GM19452 (cell line): ENCODE data around the gene ADCY10.
"Not testable (repeated sequence)": the region's sequence is repeated elsewhere in the genome, so short reads cannot be mapped to it uniquely, and the experiment has no call there.

Experiments
- ATAC-seq: cut with Tn5 transposase; IDR thresholded peaks from one replicate; pipeline ENCODE4 v1.9.1; 2021; ENCODE audit not compliant: unreplicated experiment

Gene ADCY10

DNA sequence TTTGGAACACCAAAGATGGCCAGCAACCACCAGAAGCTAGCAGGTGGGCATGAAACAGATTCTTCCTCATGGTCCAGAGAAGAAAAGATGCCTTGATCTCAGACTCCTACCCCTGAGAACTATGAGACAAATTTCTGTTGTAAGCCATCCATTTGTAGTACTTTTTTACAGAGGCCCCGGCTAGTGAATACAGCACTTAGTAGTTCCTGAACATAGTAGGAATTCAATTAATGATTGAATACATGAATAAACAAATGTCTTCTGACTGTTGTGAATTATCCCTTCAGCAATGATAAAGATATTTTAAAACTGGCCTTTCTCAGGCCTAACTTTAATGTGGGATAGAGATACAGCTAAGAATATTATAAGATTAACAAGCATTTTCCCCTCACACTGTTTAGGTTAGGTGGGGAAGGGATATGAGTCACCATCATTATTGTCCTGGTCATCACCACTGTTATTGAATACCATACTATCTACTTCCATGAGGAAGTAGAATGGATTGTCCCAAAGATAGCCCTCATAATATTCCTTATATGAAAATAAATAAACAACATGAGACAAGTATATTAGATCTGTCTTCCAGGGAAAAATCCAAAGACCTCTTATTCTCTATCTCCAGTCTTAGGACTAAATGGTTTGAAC, 51.4 kb downstream of the ADCY10 start:
- ATAC-seq: no peak

DNA sequence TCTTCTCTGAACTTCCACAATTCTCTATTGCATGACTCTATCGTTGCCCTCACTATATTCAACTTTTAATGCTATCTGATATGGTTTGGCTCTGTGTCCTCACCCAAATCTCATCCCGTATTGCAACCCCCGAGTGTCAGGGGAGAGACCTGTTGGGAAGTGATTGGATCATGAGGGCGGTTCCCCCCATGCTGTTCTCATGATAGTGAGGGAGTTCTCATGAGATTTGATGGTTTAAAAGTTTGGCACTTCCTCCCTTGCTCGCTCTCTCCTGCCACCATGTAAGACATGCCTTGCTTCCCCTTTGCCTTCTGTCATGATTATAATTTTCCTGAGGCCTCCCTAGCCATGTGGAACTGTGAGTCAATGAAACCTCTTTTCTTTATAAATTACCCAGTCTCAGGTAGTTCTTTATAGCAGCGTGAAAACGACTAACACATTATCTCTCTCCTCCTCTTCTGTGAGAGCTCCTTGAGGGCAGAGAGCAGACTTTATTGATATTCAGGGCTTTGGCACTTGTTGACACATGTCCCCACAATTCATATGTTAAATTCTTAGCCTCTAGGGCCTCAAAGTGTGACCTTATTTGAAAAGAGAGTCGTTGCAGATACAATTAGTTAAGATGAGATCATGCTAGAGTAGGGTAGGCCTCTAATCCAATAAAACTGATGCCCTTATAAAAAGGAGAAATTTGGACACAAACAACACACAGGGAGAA, 52.1 kb downstream of the ADCY10 start:
- no peak for ATAC-seq

- ATAC-seq: no peak
Measured at GRCh38 chr1:167860231-167860923, 53.6 kb downstream of the ADCY10 start.

DNA sequence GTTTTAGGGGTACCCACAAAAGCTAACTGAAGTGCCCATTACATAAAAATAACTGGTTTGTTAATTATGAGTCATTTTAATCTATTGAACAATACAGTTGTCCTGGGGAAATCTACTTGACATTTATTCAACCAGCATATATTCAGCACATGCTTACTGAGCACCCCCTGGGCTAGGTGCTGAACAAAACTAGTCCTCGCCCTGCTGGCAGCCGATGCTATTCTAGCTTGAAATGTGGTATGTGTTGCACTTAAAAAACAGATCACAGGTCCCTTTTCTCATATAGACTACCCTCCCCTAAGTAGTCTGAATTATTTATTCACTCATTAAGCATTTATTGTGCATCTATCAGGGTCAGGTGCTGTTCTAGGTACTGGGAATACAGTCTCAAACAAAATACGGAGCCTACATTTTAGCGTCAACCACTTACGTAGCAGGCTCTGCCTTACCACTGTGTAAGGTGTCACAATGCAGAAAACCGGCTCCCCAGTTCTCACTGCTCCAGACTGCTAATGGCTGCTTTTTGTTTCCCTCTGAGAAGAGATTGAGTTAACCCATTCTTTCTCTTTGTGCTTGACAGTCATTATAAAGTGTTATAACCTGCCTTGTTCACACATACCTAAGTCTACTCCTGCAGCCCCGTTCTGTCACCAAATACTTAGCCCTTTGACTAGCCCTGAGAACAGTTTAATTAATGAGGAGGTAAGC, 57.1 kb downstream of the ADCY10 start:
- no peak for ATAC-seq

DNA sequence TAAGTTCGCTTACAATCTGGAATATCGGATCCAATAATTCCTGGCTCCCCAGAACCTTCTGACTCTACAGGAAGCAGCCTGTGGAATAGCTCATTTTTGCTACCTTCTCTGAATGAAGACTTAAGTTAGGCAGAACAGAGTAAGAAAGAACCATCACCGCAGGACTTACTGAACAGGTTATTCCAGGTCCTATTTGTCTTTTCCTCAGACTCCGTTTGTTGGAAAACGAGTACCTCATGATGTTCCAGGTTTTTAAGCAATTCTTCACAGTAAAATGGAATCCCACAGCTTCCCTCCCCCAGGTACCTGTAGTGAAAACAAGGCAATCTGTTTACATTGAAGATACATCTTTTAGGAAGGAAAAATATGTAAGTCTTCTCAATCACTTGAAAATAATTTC, 59.8 kb downstream of the ADCY10 start:
- ATAC-seq: no peak

DNA sequence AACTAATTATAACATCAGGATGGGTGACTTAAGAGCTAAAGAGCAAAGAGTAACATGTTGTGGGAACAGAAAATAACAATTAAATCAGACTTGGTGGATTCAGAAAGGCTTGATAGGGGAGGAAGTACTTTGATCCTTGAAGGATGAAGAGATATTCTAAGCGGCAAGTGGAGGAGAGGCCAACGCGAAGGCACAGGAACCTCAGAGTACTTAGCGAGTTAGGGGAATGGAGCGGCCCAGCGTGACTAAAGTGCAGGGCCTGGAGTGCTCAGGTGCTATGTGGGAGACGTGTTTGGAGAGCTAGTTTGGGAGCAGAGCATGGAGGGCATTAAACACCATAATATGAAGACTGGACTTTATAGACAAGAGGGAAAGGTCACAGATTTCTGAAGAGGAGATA, 64.3 kb downstream of the ADCY10 start:
- ATAC-seq: no peak

DNA sequence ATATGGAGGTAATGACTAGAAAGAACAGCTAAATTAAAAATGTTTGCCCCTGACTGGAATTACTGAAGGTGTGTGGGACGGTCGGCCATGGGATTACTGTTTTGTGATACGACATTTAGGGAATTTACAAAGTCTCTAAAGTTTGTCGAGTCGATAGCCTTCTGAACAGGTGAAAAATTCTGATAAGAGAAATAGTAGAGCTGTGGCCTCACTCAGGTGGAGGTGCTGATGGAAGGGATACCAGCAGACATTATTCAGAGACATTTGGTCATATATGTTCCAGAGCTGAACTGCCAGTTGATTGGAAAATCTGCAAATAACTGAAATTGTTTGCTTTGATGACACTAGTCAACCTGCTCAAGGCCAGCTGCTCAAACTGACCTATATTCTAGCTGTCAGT, 71.1 kb downstream of the ADCY10 start:
- no peak for ATAC-seq

DNA sequence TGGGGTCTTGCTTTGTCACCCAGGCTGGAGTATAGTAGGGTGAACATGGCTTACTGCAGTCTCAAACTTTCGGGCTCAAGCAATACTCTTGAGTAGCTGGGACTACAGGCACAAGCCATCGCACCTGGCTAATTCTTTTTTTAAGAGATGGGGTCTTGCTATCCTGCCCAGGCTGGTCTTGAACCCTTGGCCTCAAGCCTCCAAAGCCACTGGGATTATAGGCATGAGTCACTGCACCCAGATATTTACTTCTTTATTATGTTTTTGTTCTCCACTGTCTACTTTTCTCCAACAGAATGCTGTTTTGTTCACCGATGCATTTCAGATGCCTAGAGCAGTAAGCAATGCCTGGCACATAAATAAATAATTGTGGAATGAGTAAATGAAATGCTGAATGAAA, 72.4 kb downstream of the ADCY10 start:
- ATAC-seq: no peak

DNA sequence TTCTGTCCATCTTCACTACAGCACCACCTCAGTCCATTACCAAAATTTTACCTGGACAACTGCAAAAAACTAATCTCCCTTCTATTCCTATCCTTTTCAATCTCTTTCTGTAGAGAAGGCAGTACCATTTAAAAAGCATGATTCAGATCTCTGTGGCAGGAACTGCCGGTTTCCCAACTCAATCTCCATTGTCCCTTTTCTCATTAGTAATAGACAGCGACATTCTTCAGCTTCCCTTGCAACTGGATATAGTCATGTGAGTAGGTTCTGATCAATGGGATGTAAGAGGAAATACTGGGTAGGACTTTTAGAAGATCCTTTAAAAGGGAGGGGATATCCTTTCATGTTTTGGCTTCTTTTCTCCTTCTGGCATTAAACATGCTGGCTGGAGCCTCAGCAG, 74.9 kb downstream of the ADCY10 start:
- no peak for ATAC-seq

GRCh38 chr1:167837326-167837725, 76.6 kb downstream of the ADCY10 start:
- no peak for ATAC-seq

DNA sequence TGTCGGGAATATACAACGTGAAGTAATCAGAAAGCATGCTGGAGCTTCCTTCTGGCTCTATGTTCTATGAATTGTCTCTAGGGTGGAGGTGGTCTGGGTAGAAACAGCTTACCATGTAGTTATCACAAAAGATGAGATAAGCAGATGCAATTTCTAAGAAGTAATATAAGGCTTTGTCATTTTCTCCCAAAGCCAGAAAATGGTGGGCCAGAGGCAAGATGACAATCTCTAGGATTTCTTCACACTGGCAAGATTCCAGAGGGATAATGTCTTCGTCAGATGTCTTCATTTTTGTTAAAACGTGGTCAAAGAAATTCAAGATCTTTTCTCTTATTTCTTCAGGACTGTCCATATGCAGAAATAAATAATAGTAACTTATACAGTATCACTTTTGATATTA, 77.7 kb downstream of the ADCY10 start:
- no peak for ATAC-seq

DNA sequence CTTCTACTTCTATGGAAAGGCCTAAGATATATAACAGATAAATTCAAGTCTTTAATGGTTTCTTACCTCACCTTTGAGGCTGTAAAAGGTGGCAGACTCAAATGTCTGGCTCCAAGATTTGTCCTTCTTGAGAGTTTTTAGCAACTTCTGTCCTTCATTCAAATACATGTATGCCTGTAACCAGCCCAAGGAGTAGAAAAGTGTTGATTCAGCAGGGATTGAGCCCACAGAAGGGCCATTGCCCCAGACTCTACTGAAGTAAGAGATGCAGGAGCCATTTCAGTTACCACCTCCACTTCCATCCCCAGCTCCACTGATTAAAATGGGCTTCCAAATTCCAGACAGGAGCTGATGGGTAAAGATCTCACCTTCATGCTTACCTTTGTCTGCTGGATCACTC, 80.0 kb downstream of the ADCY10 start:
- no peak for ATAC-seq

DNA sequence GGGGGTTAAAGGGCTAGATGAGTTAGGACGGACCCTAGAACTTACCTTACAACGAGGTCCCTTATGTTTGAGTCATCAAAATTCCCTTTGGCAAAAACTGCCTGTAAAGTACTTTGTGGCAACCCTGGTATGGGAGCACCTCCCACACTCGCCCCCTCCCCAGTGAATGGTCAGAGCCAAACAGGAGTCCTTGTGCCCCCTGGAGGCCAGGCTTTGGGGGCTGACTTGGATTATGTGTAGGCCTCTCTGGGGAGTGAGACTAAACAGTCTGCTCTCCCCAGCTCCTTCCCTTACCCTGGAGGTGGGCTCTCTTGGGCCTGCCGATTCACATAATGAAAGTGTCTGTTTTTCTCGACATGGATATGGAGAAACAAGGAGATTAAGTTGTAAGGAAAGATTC, 81.2 kb downstream of the ADCY10 start:
- no peak for ATAC-seq

- ATAC-seq: not testable (repeated sequence)
Measured at GRCh38 chr1:167830668-167831067, 83.3 kb downstream of the ADCY10 start.

DNA sequence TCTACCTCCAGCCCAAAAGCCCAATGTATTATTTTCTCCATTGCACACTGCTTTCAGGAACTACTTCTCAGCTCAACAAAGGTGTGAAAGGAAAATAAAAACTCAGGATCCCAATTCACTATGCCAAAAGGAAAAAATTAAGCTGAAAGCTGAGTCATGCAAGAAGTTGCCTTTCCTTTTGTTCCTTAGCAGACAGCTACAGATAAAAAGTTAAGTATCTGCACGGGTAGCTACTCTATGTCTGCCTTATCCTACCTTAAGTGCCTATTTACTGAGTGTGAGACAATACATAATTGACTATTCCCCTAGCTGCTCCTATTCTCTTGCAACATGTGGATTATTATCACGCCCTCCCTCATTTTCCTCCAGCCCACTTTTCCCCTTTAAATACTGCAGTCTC, 84.1 kb downstream of the ADCY10 start:
- ATAC-seq: no peak

DNA sequence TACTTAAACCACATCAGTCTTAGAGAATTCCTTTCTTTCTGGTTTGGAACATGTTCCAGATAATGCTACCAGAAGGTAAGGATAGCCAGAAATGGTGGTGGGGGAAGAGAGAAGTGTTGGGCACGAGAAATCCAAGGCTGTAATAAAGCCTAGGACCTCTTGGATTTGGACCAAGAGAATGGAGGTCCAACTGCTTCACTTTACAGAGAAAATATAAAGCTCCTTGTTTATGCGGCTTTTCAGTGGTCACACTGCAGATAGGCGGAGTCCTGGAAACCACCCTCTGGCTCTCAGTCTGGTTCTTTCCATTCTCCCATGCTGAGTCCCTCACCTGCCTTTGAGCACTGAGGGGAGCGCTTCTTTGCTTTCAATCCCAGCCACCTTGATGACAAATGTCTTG, 87.8 kb downstream of the ADCY10 start:
- no peak for ATAC-seq

GRCh38 chr1:167825419-167826079, 88.4 kb downstream of the ADCY10 start:
- ATAC-seq: no peak

DNA sequence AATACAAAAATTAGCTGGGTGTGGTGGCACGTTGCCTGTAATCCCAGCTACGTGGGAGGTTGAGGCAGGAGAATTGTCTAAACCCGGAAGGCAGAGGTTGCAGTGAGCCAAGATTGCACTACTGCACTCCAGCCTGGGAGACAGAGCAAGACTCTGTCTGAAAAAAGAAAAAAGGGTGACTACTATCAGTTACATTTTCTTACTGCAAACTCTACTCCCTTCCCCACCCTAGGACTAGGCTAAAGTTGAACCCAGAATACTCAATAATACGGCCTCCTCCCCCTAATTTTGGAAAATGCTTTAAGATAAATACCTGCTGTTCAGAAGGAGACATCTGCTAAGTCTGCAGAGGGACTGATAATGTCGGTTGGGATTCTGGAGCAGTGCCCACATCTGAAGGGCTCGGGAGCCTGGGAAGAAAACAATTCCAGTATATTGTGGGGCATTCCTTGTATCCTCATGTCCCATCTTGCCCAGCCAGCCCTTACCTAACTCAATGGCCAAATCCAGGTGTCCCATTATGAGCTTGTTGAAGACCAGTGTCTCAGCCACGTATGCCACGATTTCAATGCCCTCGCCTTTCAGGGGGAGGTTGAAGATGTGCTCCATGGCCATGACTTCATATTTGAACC, 89.7 kb downstream of the ADCY10 start:
- ATAC-seq: no peak

- no peak for ATAC-seq
Measured at GRCh38 chr1:167821969-167822685, 91.8 kb downstream of the ADCY10 start.

- ATAC-seq: no peak
Measured at GRCh38 chr1:167821356-167821685, 92.6 kb downstream of the ADCY10 start.
